BE2C (cell line): ENCODE measurements around the gene TREX2.

Source experiments
- DNase-seq: peaks from one replicate; pipeline ENCODE4 v3.0.0-alpha.2; 2020
- H3K27me3 ChIP-seq: fragments of 250-450 bp; sonication (Bioruptor Pico); 2 replicates; pipeline ENCODE4 v1.5.1; 2020; ENCODE audit warnings: mild to moderate bottlenecking
- H3K36me3 ChIP-seq: fragments of 250-450 bp; sonication (Bioruptor Pico); 2 replicates; pipeline ENCODE4 v1.5.1; 2020; ENCODE audit warnings: mild to moderate bottlenecking
- H3K4me1 ChIP-seq: fragments of 250-450 bp; sonication (Bioruptor Pico); 2 replicates; pipeline ENCODE4 v1.5.1; 2020
- H3K4me3 ChIP-seq: 2 replicates; pipeline ENCODE4 v1.5.1; 2011; ENCODE audit warnings: low read depth, low read length
- H3K9me3 ChIP-seq: fragments of 250-450 bp; sonication (Bioruptor Pico); 2 replicates; pipeline ENCODE4 v1.5.1; 2020
- CTCF ChIP-seq: IDR thresholded peaks from 2 replicates; pipeline ENCODE4 v1.5.1; 2012; ENCODE audit warnings: mild to moderate bottlenecking, low read depth, low read length

The TREX2 gene

GRCh38 chrX:153439977-153440376, 5.9 kb downstream of the TREX2 start:
- TF ChIP-seq CTCF = no peak
- Histone ChIP-seq H3K9me3 (no peaks in the 10 kb centered on the region), H3K27me3 (no peaks in the 10 kb centered on the region), H3K4me1 (no peaks in the 10 kb centered on the region), H3K4me3 (no peak overlapping the region), H3K36me3 (no peaks in the 10 kb centered on the region)
- DNase-seq = no peak

GRCh38 chrX:153438532-153438931, 7.3 kb downstream of the TREX2 start:
- Histone ChIP-seq H3K27me3 (no peaks in the 10 kb centered on the region), H3K4me1 (no peaks in the 10 kb centered on the region), H3K36me3 (no peaks in the 10 kb centered on the region), H3K9me3 (no peaks in the 10 kb centered on the region), H3K4me3 (no peak overlapping the region)
- peak; percentile 55 for TF ChIP-seq CTCF
- DNase-seq = no peak

GRCh38 chrX:153435845-153436244, 10.0 kb downstream of the TREX2 start:
- H3K27me3 ChIP-seq = no peaks in the 10 kb centered on the region
- TF ChIP-seq CTCF = no peak
- no peak for DNase-seq

GRCh38 chrX:153434801-153435200, 11.1 kb downstream of the TREX2 start:
- Histone ChIP-seq H3K4me3 (no peak overlapping the region), H3K27me3 (no peaks in the 10 kb centered on the region), H3K4me1 (no peaks in the 10 kb centered on the region), H3K36me3 (no peaks in the 10 kb centered on the region), H3K9me3 (no peaks in the 10 kb centered on the region)
- TF ChIP-seq CTCF = no peak
- DNase-seq = no peak

More at GRCh38 chrX:153435845-153436244, 10.0 kb downstream of the TREX2 start:
- H3K4me1 ChIP-seq = no peaks in the 10 kb centered on the region
- H3K9me3 ChIP-seq = no peaks in the 10 kb centered on the region
- no peak overlapping the region for H3K4me3 ChIP-seq
- H3K36me3 ChIP-seq = no peaks in the 10 kb centered on the region

- DNase-seq = no peak
- Histone ChIP-seq H3K9me3 (no peaks in the 10 kb centered on the region), H3K4me3 (no peak overlapping the region), H3K27me3 (no peaks in the 10 kb centered on the region), H3K4me1 (no peaks in the 10 kb centered on the region), H3K36me3 (no peaks in the 10 kb centered on the region)
- no peak for TF ChIP-seq CTCF
These were observed 12.0 kb downstream of the TREX2 start for GRCh38 chrX:153433781-153434285.

- Histone ChIP-seq H3K4me3 (no peak overlapping the region), H3K36me3 (no peaks in the 10 kb centered on the region), H3K27me3 (no peaks in the 10 kb centered on the region), H3K4me1 (no peaks in the 10 kb centered on the region), H3K9me3 (no peaks in the 10 kb centered on the region)
- no peak for TF ChIP-seq CTCF
- no peak for DNase-seq
These were observed 12.6 kb downstream of the TREX2 start for GRCh38 chrX:153433161-153433680.
